Lower leg skin (tissue), 3 donors: Measurements from ENCODE around the gene COL4A4.

Source experiments
- CTCF ChIP-seq, 3 donors: fragments of 450-650 bp; IDR thresholded peaks; one replicate each; pipeline ENCODE4 v1.5.1; 2016; ENCODE audit warnings: antibody characterized with exemption in 3 of 3, mild to moderate bottlenecking in 3 of 3, moderate library complexity in 2 of 3
- POLR2A ChIP-seq, 2 donors: fragments of 450-650 bp; IDR thresholded peaks; one replicate each; pipeline ENCODE4 v1.6.1; 2016 to 2017; ENCODE audit warnings: antibody characterized with exemption in 2 of 2, mild to moderate bottlenecking in 1 of 2, moderate library complexity in 1 of 2

GRCh38 chr2:227013330-227013729, 150.7 kb downstream of the COL4A4 start:
- no peak for TF ChIP-seq POLR2A (IDR thresholded peaks at IDR 0.05)
- no peak for TF ChIP-seq CTCF (IDR thresholded peaks at IDR 0.05)
